ENCODE data around the gene NEFH. TPM values are rescaled to one million over a fixed set of nuclear protein-coding genes. Genes with fewer than 3 reads are reported as not detected.

Gene NEFH
- total and polyA plus RNA-seq, 2 donors (not counting 3 experiments of a cell fraction or from before 2014, with no cell fraction given) = 0.09 to 0.59 TPM

- no peaks in the 10 kb centered on the region for H3K79me2 ChIP-seq (ENCODE audit: control insufficient read depth, insufficient read depth, low read length)
- H3K36me3 ChIP-seq (ENCODE audit: control insufficient read depth in 2 of 2, extremely low read depth in 1 of 2, insufficient read depth in 2 of 2, low read length in 2 of 2) = no peaks in the 10 kb centered on the region
- CTCF ChIA-PET = no interaction called here
- H3K4me1 ChIP-seq (ENCODE audit: control insufficient read depth, extremely low read depth, insufficient read depth, low read length) = no peaks in the 10 kb centered on the region
- H2AFZ ChIP-seq (ENCODE audit: low read depth, low read length) = no peak overlapping the region
- no peak for DNase-seq (ENCODE audit: low read depth, low spot score)
- no TSS peak for BruUV-seq (replicated peaks)
- H3K27me3 ChIP-seq (ENCODE audit: control insufficient read depth in 2 of 2, insufficient read depth in 2 of 2, low read length in 2 of 2) = no peaks in the 10 kb centered on the region
- H3K27ac ChIP-seq (ENCODE audit: insufficient read depth, low read depth, low read length) = no peak overlapping the region
- no peak overlapping the region for H3K4me2 ChIP-seq (ENCODE audit: insufficient read depth, low read length)
- dilution Hi-C loops (cut with MboI; ENCODE audit: extremely low pct_ligation_motif_present, low sequenced_read_pairs) (no loop called here), intact Hi-C loops (cut with micrococcal nuclease) (no loop called here)
- H3K4me3 ChIP-seq (replicated peaks in 1 of 3; ENCODE audit: insufficient read depth in 1 of 3, low read depth in 1 of 3, low read length in 3 of 3) = no peak overlapping the region
- H3K9ac ChIP-seq (replicated peaks; ENCODE audit: extremely low read depth, insufficient read depth, low read length) = no peak overlapping the region
- H4K20me1 ChIP-seq (replicated peaks; ENCODE audit: control insufficient read depth, extremely low read depth, insufficient read depth, low read length) = no peaks in the 10 kb centered on the region
- H3K9me3 ChIP-seq (replicated peaks; ENCODE audit: control insufficient read depth, insufficient read depth, low read length) = no peaks in the 10 kb centered on the region
- POLR2A ChIA-PET = no interaction called here
- TF ChIP-seq POLR2AphosphoS5 (IDR thresholded peaks at IDR 0.05; ENCODE audit: insufficient read depth, low read depth, low read length) = no peak
- TF ChIP-seq GATA2 (IDR thresholded peaks at IDR 0.05; ENCODE audit: insufficient read depth, insufficient read length, low read depth, low read length) = no peak
- TF ChIP-seq EZH2 (IDR thresholded peaks at IDR 0.05; ENCODE audit: borderline replicate concordance, low read depth, low read length, severe bottlenecking) = no peak
- TF ChIP-seq, protein P1, sequence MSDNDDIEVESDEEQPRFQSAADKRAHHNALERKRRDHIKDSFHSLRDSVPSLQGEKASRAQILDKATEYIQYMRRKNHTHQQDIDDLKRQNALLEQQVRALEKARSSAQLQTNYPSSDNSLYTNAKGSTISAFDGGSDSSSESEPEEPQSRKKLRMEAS (IDR thresholded peaks at IDR 0.05; ENCODE audit: insufficient read depth, insufficient read length) = no peak
- no peak for TF ChIP-seq JUN (IDR thresholded peaks at IDR 0.05; ENCODE audit: borderline replicate concordance, insufficient read depth, insufficient read length, low read depth)
- TF ChIP-seq POLR2A (IDR thresholded peaks at IDR 0.05; ENCODE audit: low read depth, low read length) = no peak
- TF ChIP-seq MYC (IDR thresholded peaks at IDR 0.05; ENCODE audit: low read depth, low read length) = no peak
- TF ChIP-seq FOS (IDR thresholded peaks at IDR 0.05; ENCODE audit: borderline replicate concordance, insufficient read depth, low read length) = no peak
- TF ChIP-seq CTCF (IDR thresholded peaks at IDR 0.05; ENCODE audit: extremely low read depth in 1 of 2, insufficient read depth in 1 of 2, low read depth in 1 of 2, low read length in 2 of 2) = no peak
- FAIRE-seq = no peak
- H3K9me1 ChIP-seq (replicated peaks; ENCODE audit: control insufficient read depth, extremely low read depth, insufficient read depth, low read length) = no peaks in the 10 kb centered on the region
Observed at GRCh38 chr22:29493636-29494035, 13.6 kb downstream of the NEFH start.
